ENCODE measurements around the gene MACROH2A1.

MACROH2A1 gene

DNA sequence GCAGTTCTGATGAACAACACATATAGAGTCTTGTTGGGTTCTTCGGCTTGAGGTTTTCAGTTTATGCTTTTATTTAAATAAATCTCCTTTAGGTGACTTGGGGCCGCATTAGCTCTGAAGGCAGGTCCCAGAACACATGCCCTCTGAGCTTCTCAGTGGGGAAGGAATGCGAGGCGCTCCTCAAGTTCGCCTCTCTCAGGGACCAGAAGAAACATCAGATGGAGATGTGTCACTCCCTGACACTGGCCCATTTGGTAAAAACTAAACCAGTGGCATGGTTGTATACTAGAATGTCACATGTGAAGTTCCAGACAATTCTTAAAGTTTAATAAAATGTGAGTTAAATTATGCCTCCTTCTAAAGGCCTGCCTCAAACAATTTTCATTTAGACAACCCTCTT is 1.9 kb downstream of the MACROH2A1 start:
- H3K4me3 ChIP-seq (ENCODE audit: low read depth in 1 of 2, low read length in 2 of 2) = peak overlapping the region in 1 of 2 donors; percentile 83
- H3K9ac ChIP-seq (ENCODE audit: low read depth in 1 of 2, low read length in 2 of 2) = no peak overlapping the region
- no peak overlapping the region for H3K27ac ChIP-seq (ENCODE audit: low read depth, low read length)
- peaks cover 6 to 15% of the 10 kb centered on the region in 2 donors for H3K36me3 ChIP-seq (ENCODE audit: control insufficient read depth in 1 of 2, insufficient read depth in 2 of 2, low read length in 2 of 2)
- no peaks in the 10 kb centered on the region for H3K27me3 ChIP-seq (ENCODE audit: control insufficient read depth in 1 of 2, insufficient read depth in 2 of 2, low read length in 2 of 2)
- peaks cover 63 to 72% of the 10 kb centered on the region in 2 donors for H3K4me1 ChIP-seq (ENCODE audit: control insufficient read depth in 1 of 2, insufficient read depth in 2 of 2, low read length in 2 of 2)
- no peaks in the 10 kb centered on the region for H3K9me3 ChIP-seq (ENCODE audit: control insufficient read depth in 1 of 2, low read length in 2 of 2)

DNA sequence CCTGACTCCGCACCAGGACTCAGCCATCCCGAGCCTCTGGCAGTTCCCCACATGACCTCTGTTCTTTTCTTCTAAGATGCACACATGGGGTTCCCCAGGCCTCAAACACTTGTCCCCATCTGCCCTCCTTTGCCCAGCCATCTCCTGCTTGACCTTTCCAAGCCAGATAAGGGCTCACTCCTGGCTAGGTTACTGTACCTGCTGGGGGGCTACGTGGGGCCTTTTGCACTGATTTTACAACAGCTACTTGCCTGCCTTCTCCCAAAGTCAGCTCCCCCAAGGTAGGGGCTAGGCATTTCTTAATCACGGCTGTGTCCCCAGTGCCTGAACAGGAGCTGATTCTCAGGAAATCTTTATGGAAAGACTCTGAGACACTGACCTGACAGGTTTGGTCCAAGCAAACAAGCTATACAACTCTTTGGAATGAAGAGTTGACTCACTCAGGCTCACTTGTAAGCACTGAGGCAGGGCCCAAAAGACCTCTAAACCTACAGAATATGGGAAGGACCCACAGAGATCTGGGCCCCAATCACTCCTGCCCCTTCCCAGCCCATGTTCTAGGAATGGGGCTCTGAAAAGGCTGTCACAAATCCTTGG is 2.5 kb downstream of the MACROH2A1 start:
- no peak overlapping the region for H3K4me3 ChIP-seq (ENCODE audit: low read depth in 1 of 2, low read length in 2 of 2)
- no peaks in the 10 kb centered on the region for H3K27me3 ChIP-seq (ENCODE audit: control insufficient read depth in 1 of 2, insufficient read depth in 2 of 2, low read length in 2 of 2)
- H3K4me1 ChIP-seq (ENCODE audit: control insufficient read depth in 1 of 2, insufficient read depth in 2 of 2, low read length in 2 of 2) = peaks cover 69 to 77% of the 10 kb centered on the region in 2 donors
- H3K9me3 ChIP-seq (ENCODE audit: control insufficient read depth in 1 of 2, low read length in 2 of 2) = no peaks in the 10 kb centered on the region
- H3K36me3 ChIP-seq (ENCODE audit: control insufficient read depth in 1 of 2, insufficient read depth in 2 of 2, low read length in 2 of 2) = peaks cover 8 to 21% of the 10 kb centered on the region in 2 donors
- H3K27ac ChIP-seq (ENCODE audit: low read depth, low read length) = no peak overlapping the region
- peak overlapping the region in 1 of 2 donors; percentile 20 for H3K9ac ChIP-seq (ENCODE audit: low read depth in 1 of 2, low read length in 2 of 2)

DNA sequence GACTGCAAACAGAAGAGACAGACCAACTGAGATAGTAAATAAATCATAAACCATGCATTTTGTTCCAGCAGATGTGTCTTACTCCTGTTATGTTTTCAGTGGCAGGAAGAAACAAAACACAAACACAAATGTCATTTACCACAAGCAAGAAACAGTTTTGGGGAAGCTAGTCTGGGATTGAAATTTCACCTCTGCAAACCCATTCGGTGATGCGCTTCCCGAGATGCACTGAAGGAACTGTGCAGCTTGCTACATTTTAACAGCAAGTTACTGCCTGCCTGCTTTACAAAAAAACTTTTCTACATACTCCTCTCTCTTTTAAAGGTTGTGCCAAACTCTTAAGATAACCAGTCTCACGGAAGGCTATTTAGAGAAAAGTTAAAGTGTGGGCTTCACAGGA is 3.2 kb downstream of the MACROH2A1 start:
- Histone ChIP-seq H3K36me3 (ENCODE audit: control insufficient read depth in 1 of 2, insufficient read depth in 2 of 2, low read length in 2 of 2) (peaks cover 8 to 23% of the 10 kb centered on the region in 2 donors), H3K27me3 (ENCODE audit: control insufficient read depth in 1 of 2, insufficient read depth in 2 of 2, low read length in 2 of 2) (no peaks in the 10 kb centered on the region), H3K4me3 (ENCODE audit: low read depth in 1 of 2, low read length in 2 of 2) (no peak overlapping the region), H3K9ac (ENCODE audit: low read depth in 1 of 2, low read length in 2 of 2) (peak overlapping the region in 1 of 2 donors; percentile 20), H3K9me3 (ENCODE audit: control insufficient read depth in 1 of 2, low read length in 2 of 2) (no peaks in the 10 kb centered on the region), H3K27ac (ENCODE audit: low read depth, low read length) (no peak overlapping the region), H3K4me1 (ENCODE audit: control insufficient read depth in 1 of 2, insufficient read depth in 2 of 2, low read length in 2 of 2) (peaks cover 72 to 81% of the 10 kb centered on the region in 2 donors)

DNA sequence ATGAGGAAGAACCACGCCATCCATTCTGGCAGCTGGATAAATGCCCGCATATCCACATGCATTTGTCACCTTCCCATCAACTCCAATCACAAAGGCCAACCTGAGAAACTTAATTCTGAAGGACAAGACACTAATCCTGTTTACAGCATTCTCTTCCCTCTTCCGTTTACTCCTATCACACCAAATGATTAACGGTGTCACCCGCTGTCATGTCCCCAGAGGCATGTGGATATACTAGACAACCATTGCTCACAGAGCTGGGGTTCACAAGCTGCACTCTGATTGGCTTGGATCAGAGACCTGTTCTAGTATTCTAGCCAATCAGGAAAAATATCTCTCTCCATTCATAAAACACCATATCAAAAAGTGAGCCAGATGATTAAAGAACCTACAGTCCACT is 3.6 kb downstream of the MACROH2A1 start:
- Histone ChIP-seq H3K27me3 (ENCODE audit: control insufficient read depth in 1 of 2, insufficient read depth in 2 of 2, low read length in 2 of 2) (no peaks in the 10 kb centered on the region), H3K9ac (ENCODE audit: low read depth in 1 of 2, low read length in 2 of 2) (no peak overlapping the region), H3K4me3 (ENCODE audit: low read depth in 1 of 2, low read length in 2 of 2) (no peak overlapping the region), H3K27ac (ENCODE audit: low read depth, low read length) (no peak overlapping the region), H3K9me3 (ENCODE audit: control insufficient read depth in 1 of 2, low read length in 2 of 2) (no peaks in the 10 kb centered on the region), H3K36me3 (ENCODE audit: control insufficient read depth in 1 of 2, insufficient read depth in 2 of 2, low read length in 2 of 2) (peaks cover 8 to 23% of the 10 kb centered on the region in 2 donors), H3K4me1 (ENCODE audit: control insufficient read depth in 1 of 2, insufficient read depth in 2 of 2, low read length in 2 of 2) (peaks cover 72 to 85% of the 10 kb centered on the region in 2 donors)

DNA sequence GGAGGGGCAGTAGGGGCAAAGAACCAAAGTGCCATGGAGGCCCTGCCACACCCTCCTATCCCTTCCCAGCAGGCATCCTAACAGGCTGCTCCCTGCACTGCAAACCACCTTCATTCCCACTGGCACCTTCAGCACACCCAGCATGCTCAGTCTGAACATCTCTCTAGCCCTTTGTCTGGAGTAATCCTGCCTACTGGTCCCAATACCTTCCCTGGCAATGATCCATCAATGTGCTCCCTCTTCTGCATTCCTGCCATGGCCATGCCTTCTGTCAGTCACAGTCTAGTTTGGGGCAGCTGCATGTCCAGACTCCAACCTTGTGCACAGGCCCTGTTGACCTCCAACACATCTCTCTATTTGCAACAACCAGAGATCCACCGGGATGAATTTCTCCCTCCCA is 4.9 kb downstream of the MACROH2A1 start:
- H3K36me3 ChIP-seq (ENCODE audit: control insufficient read depth in 1 of 2, insufficient read depth in 2 of 2, low read length in 2 of 2) = peaks cover 8 to 31% of the 10 kb centered on the region in 2 donors
- no peaks in the 10 kb centered on the region for H3K27me3 ChIP-seq (ENCODE audit: control insufficient read depth in 1 of 2, insufficient read depth in 2 of 2, low read length in 2 of 2)
- no peaks in the 10 kb centered on the region for H3K9me3 ChIP-seq (ENCODE audit: control insufficient read depth in 1 of 2, low read length in 2 of 2)
- H3K9ac ChIP-seq (ENCODE audit: low read depth in 1 of 2, low read length in 2 of 2) = no peak overlapping the region
- H3K27ac ChIP-seq (ENCODE audit: low read depth, low read length) = no peak overlapping the region
- H3K4me3 ChIP-seq (ENCODE audit: low read depth in 1 of 2, low read length in 2 of 2) = peak overlapping the region in 1 of 2 donors; percentile 14
- peaks cover 69 to 76% of the 10 kb centered on the region in 2 donors for H3K4me1 ChIP-seq (ENCODE audit: control insufficient read depth in 1 of 2, insufficient read depth in 2 of 2, low read length in 2 of 2)

DNA sequence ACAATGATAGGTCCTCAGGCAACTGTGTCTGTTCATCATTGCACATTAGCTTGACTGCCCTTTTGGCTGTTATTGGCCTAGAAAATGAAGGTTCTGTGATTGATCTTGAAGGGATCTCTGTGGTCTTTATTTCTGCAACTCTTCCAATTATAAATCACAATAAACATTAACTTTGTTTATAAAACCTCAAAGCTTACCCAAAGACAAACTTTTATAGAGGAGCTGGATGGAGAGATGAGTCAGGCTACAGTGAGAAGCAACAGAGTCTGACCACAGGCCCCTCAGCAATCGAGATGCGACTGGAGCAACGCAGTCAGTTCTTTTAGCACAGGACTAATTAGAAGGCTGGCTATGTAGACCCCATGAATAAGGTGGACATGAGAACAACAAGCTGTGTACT is 5.3 kb downstream of the MACROH2A1 start:
- Histone ChIP-seq H3K9ac (ENCODE audit: low read depth in 1 of 2, low read length in 2 of 2) (no peak overlapping the region), H3K4me3 (ENCODE audit: low read depth in 1 of 2, low read length in 2 of 2) (peak overlapping the region in 1 of 2 donors; percentile 14), H3K36me3 (ENCODE audit: control insufficient read depth in 1 of 2, insufficient read depth in 2 of 2, low read length in 2 of 2) (peaks cover 8 to 35% of the 10 kb centered on the region in 2 donors), H3K27me3 (ENCODE audit: control insufficient read depth in 1 of 2, insufficient read depth in 2 of 2, low read length in 2 of 2) (no peaks in the 10 kb centered on the region), H3K9me3 (ENCODE audit: control insufficient read depth in 1 of 2, low read length in 2 of 2) (no peaks in the 10 kb centered on the region), H3K4me1 (ENCODE audit: control insufficient read depth in 1 of 2, insufficient read depth in 2 of 2, low read length in 2 of 2) (peaks cover 69 to 76% of the 10 kb centered on the region in 2 donors), H3K27ac (ENCODE audit: low read depth, low read length) (no peak overlapping the region)

DNA sequence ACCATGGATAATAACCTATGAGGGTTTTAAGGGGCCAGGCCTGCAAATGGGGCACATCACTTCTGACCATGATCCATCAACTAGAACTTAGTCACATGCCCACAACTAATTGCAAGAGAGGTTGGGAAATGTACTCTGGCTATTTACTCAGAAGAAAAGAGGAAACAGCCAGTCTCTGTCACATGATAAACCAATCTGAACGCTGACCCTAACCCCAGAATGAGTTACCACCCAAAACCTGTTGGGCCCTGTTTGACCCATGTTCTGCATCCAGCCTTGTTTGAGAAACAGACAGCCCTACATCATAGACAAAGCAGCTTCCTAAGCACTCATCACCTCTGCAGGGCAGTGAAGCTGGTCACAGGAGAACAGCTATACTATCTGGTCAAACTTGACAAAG is 5.8 kb downstream of the MACROH2A1 start:
- Histone ChIP-seq H3K9me3 (ENCODE audit: control insufficient read depth in 1 of 2, low read length in 2 of 2) (no peaks in the 10 kb centered on the region), H3K27ac (ENCODE audit: low read depth, low read length) (no peak overlapping the region), H3K9ac (ENCODE audit: low read depth in 1 of 2, low read length in 2 of 2) (no peak overlapping the region), H3K27me3 (ENCODE audit: control insufficient read depth in 1 of 2, insufficient read depth in 2 of 2, low read length in 2 of 2) (no peaks in the 10 kb centered on the region), H3K4me3 (ENCODE audit: low read depth in 1 of 2, low read length in 2 of 2) (no peak overlapping the region), H3K4me1 (ENCODE audit: control insufficient read depth in 1 of 2, insufficient read depth in 2 of 2, low read length in 2 of 2) (peaks cover 69 to 77% of the 10 kb centered on the region in 2 donors), H3K36me3 (ENCODE audit: control insufficient read depth in 1 of 2, insufficient read depth in 2 of 2, low read length in 2 of 2) (peaks cover 8 to 39% of the 10 kb centered on the region in 2 donors)

DNA sequence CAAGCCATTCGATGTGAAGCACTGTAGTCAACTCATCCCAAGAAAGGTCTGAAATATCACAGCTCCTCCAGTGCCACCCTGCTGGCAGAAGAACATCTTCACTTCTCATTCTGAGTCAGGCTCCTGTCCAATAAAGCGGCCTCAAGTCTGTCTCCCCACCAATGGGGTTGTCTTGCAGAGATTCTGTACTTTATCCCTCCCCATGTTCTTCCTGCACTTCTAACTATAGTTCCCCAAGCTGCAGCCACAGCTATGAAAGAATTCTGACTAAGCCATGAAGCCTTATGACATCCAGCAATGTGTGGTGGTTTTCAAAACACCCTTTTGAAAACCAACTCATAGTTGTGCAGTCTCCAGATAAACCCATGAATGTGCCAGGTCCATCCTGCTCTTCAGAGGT is 6.8 kb downstream of the MACROH2A1 start:
- no peak overlapping the region for H3K4me3 ChIP-seq (ENCODE audit: low read depth in 1 of 2, low read length in 2 of 2)
- no peaks in the 10 kb centered on the region for H3K9me3 ChIP-seq (ENCODE audit: control insufficient read depth in 1 of 2, low read length in 2 of 2)
- H3K9ac ChIP-seq (ENCODE audit: low read depth in 1 of 2, low read length in 2 of 2) = no peak overlapping the region
- H3K27me3 ChIP-seq (ENCODE audit: control insufficient read depth in 1 of 2, insufficient read depth in 2 of 2, low read length in 2 of 2) = no peaks in the 10 kb centered on the region
- H3K27ac ChIP-seq (ENCODE audit: low read depth, low read length) = no peak overlapping the region
- H3K36me3 ChIP-seq (ENCODE audit: control insufficient read depth in 1 of 2, insufficient read depth in 2 of 2, low read length in 2 of 2) = peaks cover 12 to 43% of the 10 kb centered on the region in 2 donors
- H3K4me1 ChIP-seq (ENCODE audit: control insufficient read depth in 1 of 2, insufficient read depth in 2 of 2, low read length in 2 of 2) = peaks cover 65 to 76% of the 10 kb centered on the region in 2 donors

DNA sequence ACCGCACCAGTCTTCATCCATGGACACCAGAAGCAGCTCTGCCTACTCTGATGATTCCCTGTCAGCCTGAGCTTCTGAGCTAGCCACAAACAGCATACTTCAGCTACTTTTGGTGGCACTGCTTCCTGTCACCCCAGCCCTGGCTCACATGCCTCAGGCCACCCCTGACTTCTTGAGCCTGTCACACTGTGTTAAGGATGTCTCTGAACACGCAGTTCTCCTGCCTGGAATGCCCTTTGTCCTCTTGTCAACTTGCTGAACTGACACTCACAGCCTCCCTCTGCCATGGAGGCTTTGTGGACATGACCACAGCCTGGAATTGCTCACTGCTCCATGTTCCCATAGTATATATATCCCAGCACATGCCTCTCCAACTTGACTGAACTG is 7.2 kb downstream of the MACROH2A1 start:
- H3K27me3 ChIP-seq (ENCODE audit: control insufficient read depth in 1 of 2, insufficient read depth in 2 of 2, low read length in 2 of 2) = no peaks in the 10 kb centered on the region
- H3K27ac ChIP-seq (ENCODE audit: low read depth, low read length) = no peak overlapping the region
- H3K36me3 ChIP-seq (ENCODE audit: control insufficient read depth in 1 of 2, insufficient read depth in 2 of 2, low read length in 2 of 2) = peaks cover 13 to 47% of the 10 kb centered on the region in 2 donors
- H3K4me1 ChIP-seq (ENCODE audit: control insufficient read depth in 1 of 2, insufficient read depth in 2 of 2, low read length in 2 of 2) = peaks cover 65 to 76% of the 10 kb centered on the region in 2 donors
- no peaks in the 10 kb centered on the region for H3K9me3 ChIP-seq (ENCODE audit: control insufficient read depth in 1 of 2, low read length in 2 of 2)
- no peak overlapping the region for H3K4me3 ChIP-seq (ENCODE audit: low read depth in 1 of 2, low read length in 2 of 2)
- no peak overlapping the region for H3K9ac ChIP-seq (ENCODE audit: low read depth in 1 of 2, low read length in 2 of 2)

DNA sequence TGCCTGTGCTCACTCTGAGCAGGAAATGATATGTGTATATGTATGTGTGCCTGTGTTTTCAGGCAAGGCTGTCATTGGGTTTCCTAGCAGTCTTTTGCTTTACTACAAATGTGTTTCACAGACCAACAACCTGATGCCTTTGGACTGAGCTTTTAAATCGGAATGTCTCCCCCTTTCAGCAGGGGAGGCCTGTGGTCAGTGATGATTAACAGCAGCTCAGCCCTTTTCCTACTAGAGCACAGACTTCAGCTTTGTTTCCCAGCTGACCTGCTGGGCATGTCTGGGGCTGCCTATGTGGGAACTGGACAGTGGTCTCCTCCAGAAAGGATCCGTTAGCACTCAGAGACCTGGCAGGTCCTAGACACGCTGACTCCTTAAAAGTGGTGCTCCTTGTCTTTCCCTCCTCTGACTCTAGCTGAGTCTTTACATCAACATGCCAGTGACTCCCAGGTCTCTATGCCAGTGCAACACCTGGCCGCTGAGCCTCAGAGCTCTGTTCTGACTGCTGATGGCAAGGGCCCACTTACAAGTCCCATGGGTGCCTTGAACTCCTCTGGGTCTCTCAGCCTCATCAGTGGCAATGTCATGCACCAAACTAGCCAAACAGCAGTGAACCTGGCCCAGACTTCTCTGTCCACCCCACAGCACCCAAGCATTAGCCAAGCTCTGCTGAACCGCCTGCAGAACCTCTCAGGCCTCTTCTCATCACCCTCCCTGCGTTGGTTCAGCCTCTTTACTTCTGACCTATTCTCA is 7.7 kb downstream of the MACROH2A1 start:
- Histone ChIP-seq H3K27ac (ENCODE audit: low read depth, low read length) (no peak overlapping the region), H3K27me3 (ENCODE audit: control insufficient read depth in 1 of 2, insufficient read depth in 2 of 2, low read length in 2 of 2) (no peaks in the 10 kb centered on the region), H3K36me3 (ENCODE audit: control insufficient read depth in 1 of 2, insufficient read depth in 2 of 2, low read length in 2 of 2) (peaks cover 13 to 52% of the 10 kb centered on the region in 2 donors), H3K9me3 (ENCODE audit: control insufficient read depth in 1 of 2, low read length in 2 of 2) (no peaks in the 10 kb centered on the region), H3K4me1 (ENCODE audit: control insufficient read depth in 1 of 2, insufficient read depth in 2 of 2, low read length in 2 of 2) (peaks cover 65 to 76% of the 10 kb centered on the region in 2 donors), H3K9ac (ENCODE audit: low read depth in 1 of 2, low read length in 2 of 2) (peak overlapping the region in 1 of 2 donors; percentile 4), H3K4me3 (ENCODE audit: low read depth in 1 of 2, low read length in 2 of 2) (no peak overlapping the region)

Data from duodenal mucosa (tissue), 2 donors.